Measurements from ENCODE around the gene GNLY.

Gene GNLY

DNA sequence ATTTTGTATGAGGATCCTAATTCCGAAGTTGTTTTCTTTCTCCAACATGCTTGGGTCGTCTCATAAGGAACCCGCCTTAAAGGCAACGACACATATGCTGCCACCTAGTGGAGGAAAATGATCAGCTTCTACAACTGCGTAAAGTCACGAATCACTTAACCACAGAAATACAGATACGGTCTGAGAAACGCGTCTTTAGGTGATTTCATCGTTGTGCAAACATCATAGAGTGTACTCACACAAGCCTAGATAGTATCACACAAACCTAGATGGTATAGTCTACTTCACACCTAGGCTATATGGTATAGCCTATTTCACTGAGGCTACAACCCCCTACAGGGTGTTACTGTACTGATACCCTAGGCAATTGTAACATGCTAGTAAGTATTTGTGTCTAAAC is 13.1 kb downstream of the GNLY start:
- TF ChIP-seq, protein P1, sequence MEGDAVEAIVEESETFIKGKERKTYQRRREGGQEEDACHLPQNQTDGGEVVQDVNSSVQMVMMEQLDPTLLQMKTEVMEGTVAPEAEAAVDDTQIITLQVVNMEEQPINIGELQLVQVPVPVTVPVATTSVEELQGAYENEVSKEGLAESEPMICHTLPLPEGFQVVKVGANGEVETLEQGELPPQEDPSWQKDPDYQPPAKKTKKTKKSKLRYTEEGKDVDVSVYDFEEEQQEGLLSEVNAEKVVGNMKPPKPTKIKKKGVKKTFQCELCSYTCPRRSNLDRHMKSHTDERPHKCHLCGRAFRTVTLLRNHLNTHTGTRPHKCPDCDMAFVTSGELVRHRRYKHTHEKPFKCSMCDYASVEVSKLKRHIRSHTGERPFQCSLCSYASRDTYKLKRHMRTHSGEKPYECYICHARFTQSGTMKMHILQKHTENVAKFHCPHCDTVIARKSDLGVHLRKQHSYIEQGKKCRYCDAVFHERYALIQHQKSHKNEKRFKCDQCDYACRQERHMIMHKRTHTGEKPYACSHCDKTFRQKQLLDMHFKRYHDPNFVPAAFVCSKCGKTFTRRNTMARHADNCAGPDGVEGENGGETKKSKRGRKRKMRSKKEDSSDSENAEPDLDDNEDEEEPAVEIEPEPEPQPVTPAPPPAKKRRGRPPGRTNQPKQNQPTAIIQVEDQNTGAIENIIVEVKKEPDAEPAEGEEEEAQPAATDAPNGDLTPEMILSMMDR (IDR thresholded peaks at IDR 0.05; ENCODE audit: control insufficient read depth, extremely low read depth, insufficient read depth) = peak; percentile 83
- DNase-seq (ENCODE audit: low read depth) = peak; percentile 91
- H3K4me3 ChIP-seq (ENCODE audit: low read depth, low read length) = no peak overlapping the region

DNA sequence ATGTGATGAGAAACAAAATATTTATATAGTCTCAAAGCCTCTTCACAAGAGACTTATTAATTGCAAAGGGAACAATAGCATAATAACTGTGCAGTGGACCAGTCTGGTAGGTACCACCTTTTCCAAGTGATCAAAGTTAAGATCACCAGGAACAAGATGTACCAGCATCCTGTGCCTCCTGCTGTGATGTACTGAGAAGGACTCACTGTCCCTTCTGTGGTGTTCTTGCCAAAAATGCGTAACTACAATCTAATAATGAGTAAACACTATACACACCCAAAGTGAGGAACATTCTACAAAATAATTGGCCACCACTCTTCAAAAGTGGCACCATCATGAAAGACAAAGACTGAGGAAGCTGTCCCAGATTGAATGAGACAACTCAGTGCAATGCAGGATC is 14.5 kb downstream of the GNLY start:
- DNase-seq (ENCODE audit: low read depth) = peak; percentile 91
- TF ChIP-seq, protein P1 (IDR thresholded peaks at IDR 0.05; ENCODE audit: control insufficient read depth, extremely low read depth, insufficient read depth) = no peak
- H3K4me3 ChIP-seq (ENCODE audit: low read depth, low read length) = no peak overlapping the region

DNA sequence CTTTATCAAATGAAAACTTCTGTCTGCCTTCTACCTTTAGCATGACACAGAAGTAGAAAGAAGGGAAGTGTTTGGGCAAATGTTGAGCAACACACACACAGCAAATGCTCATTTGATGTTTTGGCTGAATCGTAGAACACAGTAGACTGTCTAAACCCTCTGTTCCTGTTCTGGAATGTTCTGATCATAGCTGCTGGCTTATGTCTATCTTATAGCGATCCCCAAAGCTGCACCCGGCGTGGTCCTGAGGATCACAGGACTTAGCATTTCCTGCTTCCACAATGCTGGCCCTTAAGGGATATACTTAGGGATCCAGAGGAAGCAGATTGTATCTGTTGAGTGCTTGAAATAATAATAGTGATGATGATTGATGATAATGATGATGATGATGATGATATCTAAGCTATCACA is 15.2 kb downstream of the GNLY start:
- TF ChIP-seq, protein P1 (IDR thresholded peaks at IDR 0.05; ENCODE audit: control insufficient read depth, extremely low read depth, insufficient read depth) = no peak
- no peak for DNase-seq (ENCODE audit: low read depth)
- H3K4me3 ChIP-seq (ENCODE audit: low read depth, low read length) = no peak overlapping the region

DNA sequence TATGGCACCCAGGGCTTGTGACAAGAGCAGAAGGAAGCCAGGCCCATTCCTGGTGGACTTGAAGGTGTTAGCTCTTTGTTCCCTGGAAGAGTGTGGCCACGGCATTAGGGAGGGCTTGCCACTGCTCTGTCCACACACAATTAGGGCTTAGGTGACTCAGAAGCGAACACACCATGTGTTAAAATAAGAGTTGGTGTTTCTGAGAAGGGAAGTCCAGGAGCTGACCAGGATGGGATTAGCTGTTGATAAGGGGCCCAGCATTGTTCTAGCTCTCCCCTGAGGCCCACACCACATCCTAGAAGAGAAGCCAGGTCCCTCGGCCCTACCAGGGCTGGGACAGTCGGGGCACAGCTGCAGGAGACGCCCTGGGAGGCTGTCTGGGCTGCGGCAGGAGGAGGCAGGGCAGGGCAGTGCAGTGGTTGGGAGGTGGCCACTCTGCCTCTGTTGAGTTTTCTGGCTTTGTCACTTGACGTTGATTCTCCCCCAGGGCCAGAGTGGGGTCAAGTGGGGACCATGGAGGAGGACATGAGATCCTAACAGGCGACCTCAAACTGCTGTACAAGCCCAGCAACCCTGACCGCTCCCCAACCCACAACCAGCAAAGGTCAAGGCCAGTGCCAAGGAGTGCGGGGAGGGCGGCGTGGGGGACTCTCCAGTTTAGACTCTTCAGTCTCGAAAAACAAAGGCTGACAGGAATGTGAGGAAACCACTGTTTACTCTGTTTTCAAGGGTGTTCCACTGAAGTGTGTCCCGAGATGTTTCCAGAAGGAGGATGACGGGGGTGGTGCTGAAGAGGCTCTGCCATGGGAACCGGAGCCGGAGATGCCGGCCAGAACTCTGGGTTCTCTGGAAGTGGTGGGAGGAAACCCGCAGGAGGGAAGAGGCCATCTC is 16.8 kb downstream of the GNLY start:
- no peak overlapping the region for H3K4me3 ChIP-seq (ENCODE audit: low read depth, low read length)
- TF ChIP-seq, protein P1 (IDR thresholded peaks at IDR 0.05; ENCODE audit: control insufficient read depth, extremely low read depth, insufficient read depth) = no peak
- no peak for DNase-seq (ENCODE audit: low read depth)

DNA sequence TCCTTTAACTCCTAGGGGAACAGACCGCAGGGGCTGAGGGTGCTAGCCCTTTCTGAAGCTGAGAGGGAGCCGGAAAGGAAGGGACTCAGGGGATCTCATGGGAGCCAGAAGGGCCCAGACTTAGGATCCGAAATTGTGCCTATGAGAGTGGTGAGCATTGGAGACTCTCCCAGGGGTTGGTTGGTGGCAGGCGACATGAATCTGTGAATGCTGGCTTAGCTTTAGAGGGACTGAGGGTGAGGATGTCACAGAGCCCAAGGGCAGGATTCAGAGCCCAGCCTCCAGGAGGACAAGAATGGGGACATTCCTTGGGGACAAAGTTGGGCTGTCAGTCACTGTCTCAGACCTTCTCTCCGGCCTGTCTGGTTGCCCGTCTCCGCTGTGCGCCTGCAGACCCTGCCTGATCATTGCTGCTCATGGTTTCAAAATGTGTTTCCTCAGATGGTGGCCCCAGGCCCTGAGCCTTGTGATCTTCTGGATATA is 17.5 kb downstream of the GNLY start:
- H3K4me3 ChIP-seq (ENCODE audit: low read depth, low read length) = no peak overlapping the region
- DNase-seq (ENCODE audit: low read depth) = no peak
- TF ChIP-seq, protein P1 (IDR thresholded peaks at IDR 0.05; ENCODE audit: control insufficient read depth, extremely low read depth, insufficient read depth) = no peak

DNA sequence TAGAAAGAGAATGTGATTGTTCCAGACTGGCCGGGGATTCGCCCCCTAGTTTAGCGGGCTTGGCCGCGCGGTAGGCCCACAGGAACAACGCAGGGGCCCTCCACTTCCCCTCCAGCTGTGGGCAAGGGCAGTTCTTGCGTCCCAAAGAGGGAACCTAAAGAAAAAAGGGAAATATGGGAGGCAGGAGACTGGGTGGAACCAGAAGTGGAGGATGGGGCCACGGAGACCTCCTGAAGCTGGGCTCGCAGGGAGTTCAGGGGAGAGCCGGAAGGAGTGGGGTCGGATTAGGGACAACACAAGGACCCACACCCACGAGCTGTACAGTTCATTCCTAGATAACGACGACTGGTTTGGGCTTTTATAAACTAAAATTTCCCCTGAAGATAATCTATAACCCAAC is 18.2 kb downstream of the GNLY start:
- no peak for DNase-seq (ENCODE audit: low read depth)
- H3K4me3 ChIP-seq (ENCODE audit: low read depth, low read length) = no peak overlapping the region
- TF ChIP-seq, protein P1 (IDR thresholded peaks at IDR 0.05; ENCODE audit: control insufficient read depth, extremely low read depth, insufficient read depth) = no peak
